Measurements from ENCODE around the gene FES. TPM values are rescaled to one million over a fixed set of nuclear protein-coding genes. Genes with fewer than 3 reads are reported as not detected.

FES gene
- total and polyA plus RNA-seq, 8 donors, result 3.9 to 26.5 (median 9.1) TPM

- intact Hi-C loops (cut with DNase I), result no loop called here
- WGBS, 2 donors, result 7 to 10% methylated on average over 6 of the region's 6 CpGs
- DNase-seq (no peak), ATAC-seq (no peak), FAIRE-seq (no peak)
- Histone ChIP-seq H3K9me3 (no peaks in the 10 kb centered on the region), H3K4me1 (peaks cover 0 to 30% (median 14%) of the 10 kb centered on the region in 3 donors), H3K36me3 (no peaks in the 10 kb centered on the region), H3K4me3 (peak overlapping the region; percentile 72 to 84 (median 80)), H3K27ac (peak overlapping the region; percentile 91 to 96 (median 92)), H3K27me3 (no peaks in the 10 kb centered on the region)
- no peak for TF ChIP-seq CTCF (IDR thresholded peaks at IDR 0.05)
Measured at GRCh38 chr15:90931575-90931827, 47.2 kb downstream of the FES start.

- Histone ChIP-seq H3K4me3 (peak within 1 kb of the TSS; percentile 72 to 84 (median 80)), H3K4me1 (peaks cover 0 to 32% (median 14%) of the 10 kb centered on the region in 3 donors), H3K27ac (peak within 1 kb of the TSS; percentile 91 to 96 (median 92)), H3K27me3 (no peaks in the 10 kb centered on the region), H3K9me3 (no peaks in the 10 kb centered on the region), H3K36me3 (no peaks in the 10 kb centered on the region)
- peak; percentile 94 to 97 (median 96) for TF ChIP-seq CTCF (IDR thresholded peaks at IDR 0.05)
- WGBS, 2 donors, result 0 to 1% methylated on average over 43 to 52 of the region's 52 CpGs
- DNase-seq, result peak; percentile 87 to 99 (median 92)
- no peak for FAIRE-seq
- intact Hi-C loops (cut with DNase I), result no loop called here
- ATAC-seq, result peak; percentile 65 to 71 (median 68)
Measured at GRCh38 chr15:90931828-90932659, 47.7 kb downstream of the FES start, which contains the start of gene HDDC3. Gene HDDC3 (minus strand): TSS chr15:90932549. CDS start chr15:90932540, 9 bp downstream.

- ATAC-seq (no peak), FAIRE-seq (no peak)
- TF ChIP-seq CTCF (IDR thresholded peaks at IDR 0.05), result no peak
Measured at GRCh38 chr15:90932660-90932991, 48.3 kb downstream of the FES start.

GRCh38 chr15:90933301-90933700 lies 49.0 kb downstream of the FES start:
- H3K4me1 ChIP-seq, result peaks cover 0 to 32% (median 14%) of the 10 kb centered on the region in 3 donors

More at GRCh38 chr15:90932660-90932991, 48.3 kb downstream of the FES start:
- 16 to 19% methylated on average over 5 of the region's 5 CpGs for WGBS, 2 donors
- DNase-seq, result no peak
- intact Hi-C loops (cut with DNase I), result no loop called here
- Histone ChIP-seq H3K27ac (peak overlapping the region in 3 of 4 donors; percentile 92 to 96 (median 93)), H3K4me3 (peak overlapping the region in 3 of 4 donors; percentile 72 to 84 (median 76)), H3K4me1 (peaks cover 0 to 32% (median 14%) of the 10 kb centered on the region in 3 donors), H3K27me3 (no peaks in the 10 kb centered on the region), H3K9me3 (no peaks in the 10 kb centered on the region), H3K36me3 (peaks cover 0 to 4% (median 0%) of the 10 kb centered on the region in 3 donors)

More at GRCh38 chr15:90933301-90933700, 49.0 kb downstream of the FES start:
- 52 to 67% methylated on average over 1 of the region's 1 CpG for WGBS, 2 donors
- TF ChIP-seq CTCF (IDR thresholded peaks at IDR 0.05), result no peak
- no peak overlapping the region for H3K4me3 ChIP-seq
- peaks cover 0 to 8% (median 2%) of the 10 kb centered on the region in 3 donors for H3K36me3 ChIP-seq
- H3K9me3 ChIP-seq, result no peaks in the 10 kb centered on the region
- no peak overlapping the region for H3K27ac ChIP-seq
- peak in 1 of 6 donors; percentile 7 for DNase-seq
- ATAC-seq, result no peak
- no peak for FAIRE-seq
- H3K27me3 ChIP-seq, result no peaks in the 10 kb centered on the region
- intact Hi-C loops (cut with DNase I), result no loop called here
